H1 (cell line): ENCODE data around the gene GPSM1. TPM values are rescaled to one million over a fixed set of nuclear protein-coding genes. Genes with fewer than 3 reads are reported as not detected.

ENCODE experiments used
- CTCF ChIA-PET: fragments of 300-600 bp; sonication (Branson Sonifier 250); formaldehyde crosslinking; loops from one replicate; lab custom pipeline; 2021; ENCODE audit not compliant: partially characterized antibody; lab: Charles Lee
- POLR2A ChIA-PET: fragments of 300-600 bp; sonication (Branson Sonifier 250); formaldehyde crosslinking; loops from one replicate; lab custom pipeline; 2021; ENCODE audit warnings: inconsistent platforms; ENCODE audit not compliant: partially characterized antibody; lab: Charles Lee
- DNase-seq, 2 experiments: peaks; one replicate each; pipeline versions ENCODE4 v3.0.0 to v3.0.0-alpha.2; 2010 to 2022; ENCODE audit warnings: low spot score in 2 of 2, low read depth in 1 of 2, mixed read lengths in 1 of 2
- FAIRE-seq: peaks from 2 replicates; lab custom pipeline; 2011; peaks lifted over from hg19 to GRCh38; lab: Jason Lieb, UNC
- H2AFZ ChIP-seq: 2 replicates; pipeline ENCODE4 v1.8.1; 2012; ENCODE audit warnings: low read length, inconsistent platforms
- H2AK5ac ChIP-seq: 2 replicates; pipeline ENCODE4 v1.6.1; 2013; ENCODE audit warnings: low read depth, low read length
- H2BK120ac ChIP-seq: replicated peaks from 2 replicates; pipeline ENCODE3; 2013; ENCODE audit warnings: low read depth, low read length, inconsistent platforms
- H2BK12ac ChIP-seq: 2 replicates; pipeline ENCODE4 v1.6.1; 2013; ENCODE audit warnings: low read depth, low read length
- H2BK15ac ChIP-seq: 2 replicates; pipeline ENCODE4 v1.6.1; 2013; ENCODE audit warnings: low read length
- H2BK20ac ChIP-seq: 2 replicates; pipeline ENCODE4 v1.6.1; 2013; ENCODE audit warnings: low read length
- H2BK5ac ChIP-seq: 2 replicates; pipeline ENCODE4 v1.6.1; 2013; ENCODE audit warnings: low read depth, low read length
- H3K14ac ChIP-seq: 2 replicates; pipeline ENCODE4 v1.6.1; 2013; ENCODE audit warnings: inconsistent platforms; ENCODE audit not compliant: insufficient read length
- H3K18ac ChIP-seq: 2 replicates; pipeline ENCODE4 v1.6.1; 2013; ENCODE audit warnings: low read length; ENCODE audit errors: extremely low read depth
- H3K23ac ChIP-seq: 2 replicates; pipeline ENCODE4 v1.6.1; 2013; ENCODE audit warnings: inconsistent platforms; ENCODE audit not compliant: insufficient read length
- H3K23me2 ChIP-seq: 2 replicates; pipeline ENCODE4 v1.6.1; 2013; ENCODE audit warnings: low read depth, low read length
- H3K27ac ChIP-seq: 2 replicates; pipeline ENCODE4 v1.6.1; 2011; ENCODE audit warnings: low read depth, low read length, inconsistent platforms
- H3K27me3 ChIP-seq, 4 experiments: replicated peaks in 1 of 4; 1 replicate in 1 of 4; 2 replicates in 3 of 4; pipeline versions ENCODE4 v1.6.1 to v1.8.1; 2011 to 2013; ENCODE audit warnings: low read length in 3 of 4, mild to moderate bottlenecking in 3 of 4, inconsistent platforms in 2 of 4, mixed read lengths in 2 of 4, moderate library complexity in 1 of 4; ENCODE audit not compliant: control insufficient read depth in 3 of 4, insufficient read depth in 3 of 4; ENCODE audit errors: extremely low read depth in 1 of 4
- H3K36me3 ChIP-seq, 4 experiments: 2 replicates each; pipeline versions ENCODE4 v1.6.1 to v1.8.1; 2011 to 2013; ENCODE audit warnings: mild to moderate bottlenecking in 4 of 4, low read length in 3 of 4, moderate library complexity in 2 of 4, control low read depth in 1 of 4, inconsistent platforms in 1 of 4; ENCODE audit not compliant: insufficient read depth in 4 of 4, control insufficient read depth in 2 of 4
- H3K4ac ChIP-seq: replicated peaks from 2 replicates; pipeline ENCODE3; 2013; ENCODE audit warnings: low read length, low read depth, mixed read lengths, inconsistent platforms; ENCODE audit not compliant: insufficient read length
- H3K4me1 ChIP-seq, 4 experiments: replicated peaks in 1 of 4; 1 replicate in 1 of 4; 2 replicates in 3 of 4; pipeline versions ENCODE4 v1.6.1 to v1.8.1; 2011 to 2013; ENCODE audit warnings: low read length in 3 of 4, inconsistent platforms in 2 of 4, mixed read lengths in 1 of 4; ENCODE audit not compliant: insufficient read depth in 4 of 4, control insufficient read depth in 3 of 4
- H3K4me2 ChIP-seq, 2 experiments: 2 replicates each; pipeline versions ENCODE4 v1.6.1 to v1.8.1; 2011 to 2013; ENCODE audit warnings: low read depth in 2 of 2, low read length in 2 of 2, control low read depth in 1 of 2, inconsistent platforms in 1 of 2, mild to moderate bottlenecking in 1 of 2; ENCODE audit not compliant: insufficient read depth in 1 of 2
- H3K4me3 ChIP-seq, 4 experiments: fragments of 200-600, 300-600 bp in 1 of 4; sonication (generic), shearing (Covaris generic), sonication (Bioruptor Twin) in 1 of 4; 2 replicates each; pipeline versions ENCODE4 v1.5.1 to v1.8.1; 2011 to 2016; ENCODE audit warnings: low read length in 4 of 4, low read depth in 3 of 4, control low read depth in 2 of 4, inconsistent platforms in 2 of 4, mild to moderate bottlenecking in 2 of 4, mixed read lengths in 1 of 4, moderate library complexity in 1 of 4; ENCODE audit not compliant: insufficient read depth in 2 of 4; ENCODE audit errors: extremely low read depth in 1 of 4
- H3K56ac ChIP-seq: replicated peaks from 2 replicates; pipeline ENCODE3; 2013; ENCODE audit warnings: low read depth, mild to moderate bottlenecking, mixed read lengths, low read length, inconsistent platforms; ENCODE audit not compliant: insufficient read length
- H3K79me1 ChIP-seq: 2 replicates; pipeline ENCODE4 v1.6.1; 2013; ENCODE audit warnings: low read depth, low read length, control low read depth
- H3K79me2 ChIP-seq, 2 experiments: 2 replicates each; pipeline versions ENCODE4 v1.6.1 to v1.8.1; 2012 to 2013; ENCODE audit warnings: low read length in 2 of 2, mild to moderate bottlenecking in 2 of 2, inconsistent platforms in 1 of 2; ENCODE audit not compliant: insufficient read depth in 2 of 2, control insufficient read depth in 1 of 2
- H3K9ac ChIP-seq, 4 experiments: replicated peaks in 1 of 4; 1 replicate in 1 of 4; 2 replicates in 3 of 4; pipeline versions ENCODE4 v1.6.1 to v1.8.1; 2011 to 2013; ENCODE audit warnings: low read depth in 3 of 4, low read length in 3 of 4, control low read depth in 2 of 4, mild to moderate bottlenecking in 2 of 4, moderate library complexity in 2 of 4, inconsistent platforms in 1 of 4; ENCODE audit errors: extremely low read depth in 1 of 4
- H3K9me3 ChIP-seq, 2 experiments: 2 replicates each; pipeline versions ENCODE4 v1.6.1 to v1.8.1; 2012 to 2013; ENCODE audit warnings: mild to moderate bottlenecking in 2 of 2, moderate library complexity in 2 of 2, control low read depth in 1 of 2, inconsistent platforms in 1 of 2, low read depth in 1 of 2, low read length in 1 of 2, mixed read lengths in 1 of 2; ENCODE audit not compliant: insufficient read depth in 2 of 2
- H4K20me1 ChIP-seq, 2 experiments: replicated peaks in 1 of 2; 2 replicates each; pipeline versions ENCODE3 to v1.8.1; 2011 to 2013; ENCODE audit warnings: inconsistent platforms in 2 of 2, low read length in 2 of 2, mild to moderate bottlenecking in 1 of 2; ENCODE audit not compliant: insufficient read depth in 2 of 2, control insufficient read depth in 1 of 2
- H4K5ac ChIP-seq: 2 replicates; pipeline ENCODE4 v1.6.1; 2013; ENCODE audit warnings: low read length, low read depth, mixed read lengths, inconsistent platforms; ENCODE audit not compliant: insufficient read length
- H4K8ac ChIP-seq: 2 replicates; pipeline ENCODE4 v1.8.0; 2013; ENCODE audit warnings: mild to moderate bottlenecking, moderate library complexity, low read length, inconsistent platforms; ENCODE audit not compliant: insufficient read depth; ENCODE audit errors: extremely low read depth
- H4K91ac ChIP-seq: replicated peaks from 2 replicates; pipeline ENCODE3; 2013; ENCODE audit warnings: low read length, mixed read lengths, inconsistent platforms; ENCODE audit not compliant: insufficient read length
- NRF1 ChIP-seq: IDR thresholded peaks from 2 replicates; pipeline ENCODE4 v1.6.1; 2011; ENCODE audit warnings: mild to moderate bottlenecking, low read depth, low read length, improper control_type of control experiment
- RNF2 ChIP-seq: fragments of 200-900, 300-1000 bp; sonication (generic); IDR thresholded peaks from 2 replicates; pipeline ENCODE4 v1.7.1; 2016; ENCODE audit warnings: borderline replicate concordance, low read depth, mild to moderate bottlenecking, antibody characterized with exemption, low read length; ENCODE audit not compliant: poor library complexity, severe bottlenecking; ENCODE audit errors: missing control alignments
- SIRT6 ChIP-seq: IDR thresholded peaks from one replicate; pipeline ENCODE4 v1.7.1; 2012; ENCODE audit warnings: low read length, inconsistent platforms
- SIX5 ChIP-seq: IDR thresholded peaks from 2 replicates; pipeline ENCODE4 v1.6.1; 2011; ENCODE audit warnings: mild to moderate bottlenecking, low read depth, low read length
- SRF ChIP-seq: IDR thresholded peaks from 2 replicates; pipeline ENCODE4 v1.6.1; 2011; ENCODE audit warnings: mild to moderate bottlenecking, low read depth, low read length, moderate library complexity
- TEAD4 ChIP-seq: IDR thresholded peaks from 2 replicates; pipeline ENCODE4 v1.6.1; 2012; ENCODE audit warnings: low read depth, low read length, inconsistent platforms, mixed read lengths
- ZNF274 ChIP-seq: IDR thresholded peaks from 2 replicates; pipeline ENCODE4 v1.7.0; 2012; ENCODE audit warnings: low read length, borderline replicate concordance; ENCODE audit errors: extremely low read depth
- WGBS, 2 experiments: shearing (Covaris generic) in 1 of 2; methylation state at CpG; one replicate each; pipeline versions ENCODE4 v1.1.6 to v1.1.7; 2013 to 2015; ENCODE audit warnings: low lambda C conversion rate in 2 of 2, mixed read lengths in 2 of 2, inconsistent platforms in 1 of 2, low coverage in 1 of 2, missing lambda C conversion rate in 1 of 2; ENCODE audit not compliant: insufficient replicate concordance in 2 of 2, insufficient coverage in 1 of 2, insufficient read length in 1 of 2; ENCODE audit errors: extremely low coverage in 1 of 2, missing lambda C conversion rate in 1 of 2; 5-methylcytosine and 5-hydroxymethylcytosine counted together
- polyA plus RNA-seq, 7 experiments: library from polyadenylated mRNA; depleted of rRNA in 3 of 7; stranded (reverse) in 5 of 7; unstranded in 2 of 7; fragments of >200 nt in 5 of 7; fragments of 200-250 nt in 2 of 7; gene quantifications; 1 replicate in 5 of 7; 2 replicates in 1 of 7; 4 replicates in 1 of 7; pipeline versions ENCODE4 v1.2.1 to v1.2.3, GENCODE V29; 2011 to 2013; ENCODE audit warnings: missing spikeins in 2 of 7, mixed read lengths in 2 of 7
- total RNA-seq: library from RNA; stranded (reverse); fragmentation: NEBNext Ultra II Directional; extraction: Animal tissue kit (Norgen Biotek cat#: 25700); gene quantifications from 2 replicates; pipeline ENCODE4 v1.2.1, GENCODE V29; 2021
- TF ChIP-seq, protein P1 (sequence below): IDR thresholded peaks from 2 replicates; pipeline ENCODE4 v1.6.1; 2012; ENCODE audit warnings: inconsistent platforms

Gene GPSM1
- total and polyA plus RNA-seq, 2 of the 8 experiments (the other 6 are each of a cell fraction or from before 2014, with no cell fraction given), result 12.8 to 18.0 TPM

DNA sequence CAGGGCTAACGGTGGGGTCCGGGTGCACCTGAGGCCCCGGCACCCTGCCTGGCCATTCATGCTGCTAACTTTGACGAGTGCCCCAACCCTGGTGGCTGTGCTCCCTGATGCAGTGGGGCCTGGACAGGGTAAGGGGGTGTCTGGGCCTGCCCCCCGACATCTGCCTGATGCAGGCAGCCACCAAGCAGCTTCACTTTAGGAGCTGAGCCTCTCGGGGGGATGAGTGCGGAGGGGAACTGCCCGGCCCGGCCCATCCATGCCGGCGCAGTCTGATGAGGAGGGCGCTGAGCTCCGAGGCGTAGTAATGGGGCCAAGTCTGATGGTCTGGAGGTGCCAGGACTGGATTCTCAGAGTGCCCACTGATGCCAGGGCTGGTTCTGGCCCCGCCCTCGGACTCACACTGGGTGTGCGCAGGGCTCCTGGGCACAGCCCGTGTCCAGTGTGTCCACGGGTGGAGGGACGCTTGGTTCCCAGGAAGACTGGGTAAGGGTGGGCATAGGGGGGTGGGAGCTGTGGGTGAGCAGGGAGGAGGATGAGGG is 19.7 kb downstream of the GPSM1 start:
- 93% methylated on average over 20 of the region's 20 CpGs; no CpG with 5 or more reads in 1 of the 2 experiments for WGBS, 2 experiments
- POLR2A ChIA-PET, result interaction anchor here (1.5 to 8.0 kb wide), 3 partner anchors 14 to 63 kb away, joined by 3 to 137 read pairs (median 4); partner anchors contain the start of gene DNLZ
- Histone ChIP-seq H2BK12ac (no peak overlapping the region), H2BK15ac (no peak overlapping the region), H2AK5ac (0 out of 2 replicates have a peak overlapping the region, but pooled peaks have one; percentile 24), H3K79me1 (no peaks in the 10 kb centered on the region), H2BK5ac (no peak overlapping the region; the same call in 1 of the 2 replicates), H4K91ac (no peak overlapping the region), H2BK120ac (no peak overlapping the region), H3K27me3 (no peaks in the 10 kb centered on the region), H4K5ac (no peak overlapping the region), H3K4me3 (no peak overlapping the region), H3K36me3 (no peaks in the 10 kb centered on the region), H3K27ac (no peak overlapping the region), H3K9me3 (no peaks in the 10 kb centered on the region), H3K56ac (no peak overlapping the region), H2AFZ (no peak overlapping the region), H3K23ac (no peak overlapping the region), H3K4ac (no peak overlapping the region), H3K4me2 (no peak overlapping the region), H4K20me1 (no peaks in the 10 kb centered on the region), H3K9ac (no peak overlapping the region), H3K14ac (no peak overlapping the region), H3K23me2 (peaks cover 2% of the 10 kb centered on the region; the same call in 1 of the 2 replicates), H2BK20ac (no peak overlapping the region), H3K4me1 (peaks cover 0 to 19% (median 10%) of the 10 kb centered on the region in 4 experiments; a peak in 6 of 7 replicates), H3K79me2 (no peaks in the 10 kb centered on the region), H4K8ac (0 out of 2 replicates have a peak overlapping the region, but pooled peaks have one; percentile 28), H3K18ac (no peak overlapping the region)
- TF ChIP-seq NRF1 (no peak), SRF (no peak), TEAD4 (no peak), SIRT6 (no peak), SIX5 (no peak), RNF2 (no peak), ZNF274 (no peak)
- TF ChIP-seq, protein P1, sequence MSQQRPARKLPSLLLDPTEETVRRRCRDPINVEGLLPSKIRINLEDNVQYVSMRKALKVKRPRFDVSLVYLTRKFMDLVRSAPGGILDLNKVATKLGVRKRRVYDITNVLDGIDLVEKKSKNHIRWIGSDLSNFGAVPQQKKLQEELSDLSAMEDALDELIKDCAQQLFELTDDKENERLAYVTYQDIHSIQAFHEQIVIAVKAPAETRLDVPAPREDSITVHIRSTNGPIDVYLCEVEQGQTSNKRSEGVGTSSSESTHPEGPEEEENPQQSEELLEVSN, result no peak
- DNase-seq (no peak), FAIRE-seq (no peak)
- CTCF ChIA-PET, result interaction anchor here (1.4 to 7.9 kb wide), 7 partner anchors 9 to 34 kb away, joined by 3 to 80 read pairs (median 7); partner anchors contain the start of gene DNLZ
